Left ventricle myocardium inferior (tissue), 1 donor: ENCODE data around the gene DMGDH. TPM values are rescaled to one million over a fixed set of nuclear protein-coding genes. Genes with fewer than 3 reads are reported as not detected.

Source experiments
- DNase-seq: peaks from one replicate; pipeline ENCODE4 v3.0.0-alpha.2; 2020
- H3K27ac ChIP-seq: fragments of 200-600 bp; replicated peaks from 2 replicates; pipeline ENCODE4 v1.8.0; 2021
- H3K27me3 ChIP-seq: fragments of 200-600 bp; 2 replicates; pipeline ENCODE4 v1.8.0; 2021; ENCODE audit warnings: low read depth
- H3K36me3 ChIP-seq: fragments of 200-600 bp; 2 replicates; pipeline ENCODE4 v1.8.0; 2021
- H3K4me1 ChIP-seq: fragments of 200-600 bp; 2 replicates; pipeline ENCODE4 v1.8.0; 2021
- H3K4me3 ChIP-seq: fragments of 200-600 bp; 2 replicates; pipeline ENCODE4 v1.8.0; 2021; ENCODE audit warnings: mild to moderate bottlenecking, moderate library complexity
- H3K9me3 ChIP-seq: fragments of 200-600 bp; replicated peaks from 2 replicates; pipeline ENCODE4 v1.8.0; 2021
- intact Hi-C: fragments of 100-400 bp; cut with micrococcal nuclease; formaldehyde crosslinking; loops from one replicate; pipeline ENCODE4 v1.11.0; 2022
- total RNA-seq: library from RNA; stranded (reverse); fragmentation: NEBNext Ultra II Directional; extraction: Animal tissue kit (Norgen Biotek cat#: 25700); gene quantifications from one replicate; pipeline ENCODE4 v1.2.1, GENCODE V29; 2021
- TF ChIP-seq, protein P1 (sequence below): fragments of 200-600 bp; IDR thresholded peaks from 2 replicates; pipeline ENCODE4 v1.8.0; 2021; ENCODE audit warnings: antibody characterized with exemption, mild to moderate bottlenecking, borderline replicate concordance
- donor health status: DM: no; HTN: yes; CAD: no; lungs with severe emphysema.

DMGDH gene
- total RNA-seq, 1 donor from 2014 or later: 2.4 TPM

DNA sequence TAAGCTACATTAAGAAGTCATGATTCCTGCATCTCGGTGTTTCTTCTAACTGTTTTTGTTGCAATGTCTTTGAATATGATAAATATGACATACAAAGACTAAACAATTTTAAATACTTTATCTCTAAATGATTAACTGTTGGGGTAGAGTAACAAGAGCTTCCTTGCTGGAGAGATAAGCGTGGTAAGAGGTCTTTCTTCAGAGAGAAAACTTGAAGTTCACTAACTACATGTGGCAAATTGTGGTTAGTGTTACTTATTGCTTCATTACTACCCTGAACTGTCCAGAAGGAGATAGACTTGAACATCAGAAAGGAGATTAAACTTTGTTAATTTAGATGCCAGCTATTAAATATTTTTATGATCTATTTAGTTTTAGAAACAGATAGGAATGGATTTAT, 77.3 kb downstream of the DMGDH start:
- intact Hi-C loops: no loop called here
- Histone ChIP-seq H3K9me3 (no peaks in the 10 kb centered on the region), H3K4me3 (no peak overlapping the region), H3K27me3 (no peaks in the 10 kb centered on the region), H3K36me3 (no peaks in the 10 kb centered on the region), H3K4me1 (no peaks in the 10 kb centered on the region), H3K27ac (no peak overlapping the region)
- no peak for DNase-seq
- TF ChIP-seq, protein P1, sequence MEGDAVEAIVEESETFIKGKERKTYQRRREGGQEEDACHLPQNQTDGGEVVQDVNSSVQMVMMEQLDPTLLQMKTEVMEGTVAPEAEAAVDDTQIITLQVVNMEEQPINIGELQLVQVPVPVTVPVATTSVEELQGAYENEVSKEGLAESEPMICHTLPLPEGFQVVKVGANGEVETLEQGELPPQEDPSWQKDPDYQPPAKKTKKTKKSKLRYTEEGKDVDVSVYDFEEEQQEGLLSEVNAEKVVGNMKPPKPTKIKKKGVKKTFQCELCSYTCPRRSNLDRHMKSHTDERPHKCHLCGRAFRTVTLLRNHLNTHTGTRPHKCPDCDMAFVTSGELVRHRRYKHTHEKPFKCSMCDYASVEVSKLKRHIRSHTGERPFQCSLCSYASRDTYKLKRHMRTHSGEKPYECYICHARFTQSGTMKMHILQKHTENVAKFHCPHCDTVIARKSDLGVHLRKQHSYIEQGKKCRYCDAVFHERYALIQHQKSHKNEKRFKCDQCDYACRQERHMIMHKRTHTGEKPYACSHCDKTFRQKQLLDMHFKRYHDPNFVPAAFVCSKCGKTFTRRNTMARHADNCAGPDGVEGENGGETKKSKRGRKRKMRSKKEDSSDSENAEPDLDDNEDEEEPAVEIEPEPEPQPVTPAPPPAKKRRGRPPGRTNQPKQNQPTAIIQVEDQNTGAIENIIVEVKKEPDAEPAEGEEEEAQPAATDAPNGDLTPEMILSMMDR: no peak

DNA sequence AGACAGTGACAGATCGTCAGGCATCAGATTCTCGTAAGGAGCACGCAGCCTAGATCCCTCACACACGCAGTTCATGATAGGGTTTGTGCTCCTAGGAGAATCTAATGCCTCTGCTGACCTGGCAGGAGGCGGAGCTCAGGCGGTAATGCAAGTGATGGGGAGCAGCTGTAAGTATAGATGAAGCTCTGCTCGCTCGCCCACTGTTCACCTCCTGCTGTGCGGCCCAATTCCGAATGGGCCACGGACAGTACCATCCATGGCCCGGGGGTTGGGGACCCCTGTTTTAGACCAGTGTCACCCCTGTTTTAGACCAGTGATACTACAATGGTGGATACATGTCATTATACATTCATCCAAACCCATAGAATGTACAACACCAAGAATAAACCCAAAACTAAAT, 80.4 kb downstream of the DMGDH start:
- H3K4me1 ChIP-seq: peaks cover 19% of the 10 kb centered on the region
- intact Hi-C loops: no loop called here
- H3K36me3 ChIP-seq: no peaks in the 10 kb centered on the region
- TF ChIP-seq, protein P1: no peak
- no peaks in the 10 kb centered on the region for H3K9me3 ChIP-seq
- DNase-seq: no peak
- H3K27ac ChIP-seq: no peak overlapping the region
- no peaks in the 10 kb centered on the region for H3K27me3 ChIP-seq
- H3K4me3 ChIP-seq: no peak overlapping the region

DNA sequence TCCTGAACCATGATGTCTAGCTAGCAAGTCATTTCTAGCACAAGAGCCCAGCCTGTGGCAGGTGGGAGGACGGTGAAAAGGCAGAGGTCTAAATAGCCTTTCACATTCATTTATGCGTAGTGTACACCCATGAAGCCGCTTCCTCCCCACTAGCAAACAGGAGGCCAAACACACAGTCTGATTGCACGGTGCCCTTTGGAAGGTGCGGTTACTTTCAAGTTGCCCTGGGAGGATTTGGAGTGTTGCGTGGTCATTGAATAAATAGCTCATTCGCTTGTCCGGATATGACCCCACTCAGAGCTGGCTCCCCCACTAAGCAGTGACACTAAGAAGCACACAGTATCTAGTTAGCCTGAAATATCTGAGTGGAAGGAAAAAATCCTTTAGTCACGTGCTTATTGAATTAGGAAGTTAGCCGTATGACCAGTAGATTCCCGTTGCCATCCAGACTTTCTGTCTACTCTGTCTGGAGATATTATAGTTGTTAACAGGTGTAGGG, 83.7 kb downstream of the DMGDH start:
- Histone ChIP-seq H3K4me1 (peaks cover 25% of the 10 kb centered on the region), H3K4me3 (peak overlapping the region; percentile 82), H3K9me3 (no peaks in the 10 kb centered on the region), H3K36me3 (no peaks in the 10 kb centered on the region), H3K27ac (peak overlapping the region; percentile 99), H3K27me3 (no peaks in the 10 kb centered on the region)
- no peak for DNase-seq
- intact Hi-C loops: no loop called here
- TF ChIP-seq, protein P1: no peak

DNA sequence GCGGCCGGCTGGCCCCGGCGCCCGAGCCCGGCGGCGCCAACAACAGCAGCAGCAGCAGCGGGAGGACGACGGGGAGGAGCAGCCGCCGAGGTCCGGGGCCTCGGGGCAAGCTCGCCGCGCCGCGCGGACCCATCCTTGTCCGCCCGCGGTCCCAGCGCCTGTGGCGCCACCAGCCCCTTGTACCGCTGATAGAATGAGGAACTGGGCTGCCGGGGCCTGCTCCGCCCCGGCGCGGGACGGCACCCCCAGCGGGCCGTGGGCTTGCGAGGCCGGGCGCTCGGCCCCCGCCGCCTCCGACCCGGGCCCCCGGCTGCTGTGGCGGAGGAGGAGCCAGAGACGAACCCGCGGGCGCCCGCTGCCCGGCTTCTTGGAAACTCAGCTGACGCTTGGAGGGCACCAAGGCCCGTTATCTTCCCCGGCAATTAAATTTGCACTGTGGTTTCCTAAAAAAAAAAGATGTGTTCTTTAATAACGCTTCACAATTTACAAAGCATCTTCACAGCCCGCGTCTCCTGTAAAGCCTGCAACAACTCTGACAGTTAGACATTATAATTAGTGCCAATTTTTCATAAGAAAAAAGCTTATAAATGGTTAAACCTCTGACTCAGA, 84.3 kb downstream of the DMGDH start, which contains the start of gene ARSB:
ARSB (minus strand) TSS at position 195 of the 609 bp plus-strand sequence; CDS start at position 133, 62 bp downstream.
- Histone ChIP-seq H3K36me3 (no peaks in the 10 kb centered on the region), H3K27ac (peak within 1 kb of the TSS; percentile 99), H3K9me3 (no peaks in the 10 kb centered on the region), H3K4me3 (peak within 1 kb of the TSS; percentile 82), H3K27me3 (no peaks in the 10 kb centered on the region), H3K4me1 (peaks cover 25% of the 10 kb centered on the region)
- intact Hi-C loops: no loop called here
- peak; percentile 59 for DNase-seq
- TF ChIP-seq, protein P1: no peak

DNA sequence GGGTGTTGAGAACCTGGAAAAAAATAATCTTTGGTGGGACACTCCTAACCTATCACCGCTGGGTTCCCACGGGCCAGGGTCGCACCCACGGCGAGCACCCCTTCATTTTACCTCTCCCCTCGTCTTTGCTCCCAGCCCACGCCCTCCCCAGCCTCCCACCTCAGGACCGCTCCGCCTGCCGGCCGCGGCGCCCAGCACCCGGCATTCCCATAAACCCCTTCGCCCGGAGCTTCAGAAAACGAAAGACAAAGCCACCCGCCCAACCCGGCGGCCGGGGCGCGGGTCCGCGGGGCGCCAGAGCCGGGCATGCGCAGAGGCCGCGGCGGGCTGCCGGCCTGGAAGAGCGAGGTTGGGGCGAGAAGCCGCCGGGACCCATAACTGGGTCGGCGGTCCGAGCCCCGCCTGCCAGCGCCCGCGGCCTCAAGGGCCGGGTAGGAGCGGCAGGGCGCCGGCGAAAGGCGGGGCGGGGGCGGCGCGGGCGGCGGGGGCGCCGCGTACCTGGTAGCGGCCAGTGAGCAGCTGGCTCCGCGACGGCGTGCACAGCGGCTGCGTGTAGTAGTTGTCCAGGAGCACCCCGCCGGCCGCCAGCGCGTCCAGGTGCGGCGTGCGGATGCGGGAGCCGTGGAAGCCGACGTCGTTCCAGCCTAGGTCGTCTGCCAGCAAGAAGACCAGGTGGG, 84.9 kb downstream of the DMGDH start:
- intact Hi-C loops: no loop called here
- H3K4me1 ChIP-seq: peaks cover 25% of the 10 kb centered on the region
- TF ChIP-seq, protein P1: peak; percentile 61
- DNase-seq: peak; percentile 86
- no peaks in the 10 kb centered on the region for H3K9me3 ChIP-seq
- peak overlapping the region; percentile 99 for H3K27ac ChIP-seq
- H3K4me3 ChIP-seq: peak overlapping the region; percentile 82
- no peaks in the 10 kb centered on the region for H3K36me3 ChIP-seq
- H3K27me3 ChIP-seq: no peaks in the 10 kb centered on the region
